IMR-90 (cell line): ENCODE results near the gene KCNJ16. TPM values are rescaled to one million over a fixed set of nuclear protein-coding genes. Genes with fewer than 3 reads are reported as not detected.
A peak's percentile ranks its signal among the peaks of the same experiment; 100 is the strongest.

Experiments used
- ATAC-seq: fragments of 200-7000 bp; cut with Tn5 transposase; 2 replicates; pipeline ENCODE4 v1.9.1; 2020; ENCODE audit warnings: low read depth, mild to moderate bottlenecking, moderate library complexity
- BruUV-seq: library from RNA; stranded (reverse); fragments of 400-500 nt; replicated peaks from 2 replicates; lab custom pipeline; 2021; lab: Mats Ljungman, UMichigan
- CTCF ChIA-PET: fragments of 300-600 bp; formaldehyde crosslinking; extraction: SDS; loops from one replicate; lab custom pipeline; 2021; ENCODE audit warnings: antibody characterized with exemption; lab: Yijun Ruan, JAX
- POLR2A ChIA-PET: fragments of 300-600 bp; sonication (Branson Sonifier 250); formaldehyde crosslinking; loops from one replicate; lab custom pipeline; 2022; ENCODE audit warnings: antibody characterized with exemption; ENCODE audit not compliant: unreplicated experiment; lab: Charles Lee
- DNase-seq: peaks from one replicate; pipeline ENCODE4 v3.0.0; 2013
- H2AFZ ChIP-seq: replicated peaks from 2 replicates; pipeline ENCODE3; 2013; ENCODE audit warnings: low read length, mild to moderate bottlenecking; ENCODE audit not compliant: poor library complexity
- H2AK5ac ChIP-seq: 2 replicates; pipeline ENCODE4 v1.6.1; 2013; ENCODE audit warnings: low read depth, low read length, inconsistent platforms
- H2AK9ac ChIP-seq: replicated peaks from 2 replicates; pipeline ENCODE3; 2013; ENCODE audit warnings: mild to moderate bottlenecking, low read depth, low read length, moderate library complexity; ENCODE audit not compliant: poor library complexity
- H2BK120ac ChIP-seq: 2 replicates; pipeline ENCODE4 v1.6.1; 2013; ENCODE audit warnings: low read depth, low read length, inconsistent platforms
- H2BK15ac ChIP-seq: 3 replicates; pipeline ENCODE4 v1.6.1; 2013; ENCODE audit warnings: low read depth, low read length, inconsistent platforms
- H2BK20ac ChIP-seq: 2 replicates; pipeline ENCODE4 v1.6.1; 2013; ENCODE audit warnings: low read depth, mild to moderate bottlenecking, inconsistent platforms, low read length, moderate library complexity
- H2BK5ac ChIP-seq: 2 replicates; pipeline ENCODE4 v1.6.1; 2013; ENCODE audit warnings: mild to moderate bottlenecking, low read depth, low read length, inconsistent platforms; ENCODE audit not compliant: poor library complexity, severe bottlenecking
- H3K14ac ChIP-seq: replicated peaks from 2 replicates; pipeline ENCODE4 v1.6.1; 2013; ENCODE audit warnings: low read depth, low read length, inconsistent platforms
- H3K18ac ChIP-seq: 2 replicates; pipeline ENCODE4 v1.6.1; 2013; ENCODE audit warnings: low read depth, low read length, control low read depth
- H3K23ac ChIP-seq: 2 replicates; pipeline ENCODE4 v1.6.1; 2013; ENCODE audit warnings: low read depth, low read length, inconsistent platforms
- H3K27ac ChIP-seq: 2 replicates; pipeline ENCODE4 v1.5.1; 2013; ENCODE audit warnings: mild to moderate bottlenecking, control low read depth, low read length; ENCODE audit not compliant: insufficient read depth
- H3K27me3 ChIP-seq: 2 replicates; pipeline ENCODE4 v1.6.1; 2013; ENCODE audit warnings: low read length; ENCODE audit not compliant: control insufficient read depth, insufficient read depth
- H3K36me3 ChIP-seq: 2 replicates; pipeline ENCODE4 v1.6.1; 2013; ENCODE audit warnings: low read length, mixed read lengths; ENCODE audit not compliant: control insufficient read depth, insufficient read depth
- H3K4ac ChIP-seq: 2 replicates; pipeline ENCODE4 v1.6.1; 2013; ENCODE audit warnings: low read depth, low read length, inconsistent platforms
- H3K4me1 ChIP-seq: 2 replicates; pipeline ENCODE4 v1.6.1; 2013; ENCODE audit warnings: low read length, mixed read lengths; ENCODE audit not compliant: control insufficient read depth, insufficient read depth
- H3K4me2 ChIP-seq: 2 replicates; pipeline ENCODE4 v1.6.1; 2013; ENCODE audit warnings: low read depth, mild to moderate bottlenecking, control low read depth, low read length, moderate library complexity
- H3K4me3 ChIP-seq: 2 replicates; pipeline ENCODE4 v1.5.1; 2013; ENCODE audit warnings: low read depth, mild to moderate bottlenecking, control low read depth, low read length, moderate library complexity; ENCODE audit not compliant: insufficient read depth
- H3K56ac ChIP-seq: 2 replicates; pipeline ENCODE4 v1.6.1; 2013; ENCODE audit warnings: low read length, inconsistent platforms; ENCODE audit not compliant: insufficient read depth; ENCODE audit errors: extremely low read depth
- H3K79me1 ChIP-seq, 2 experiments: 2 replicates each; pipeline ENCODE4 v1.6.1; 2013; ENCODE audit warnings: low read length in 2 of 2, inconsistent platforms in 1 of 2, low read depth in 1 of 2
- H3K9ac ChIP-seq: 2 replicates; pipeline ENCODE4 v1.6.1; 2013; ENCODE audit warnings: low read depth, low read length, control low read depth
- H3K9me1 ChIP-seq: 2 replicates; pipeline ENCODE4 v1.6.1; 2013; ENCODE audit warnings: low read length, inconsistent platforms; ENCODE audit not compliant: insufficient read depth
- H3K9me3 ChIP-seq: 2 replicates; pipeline ENCODE4 v1.6.1; 2013; ENCODE audit warnings: low read length; ENCODE audit not compliant: control insufficient read depth, insufficient read depth
- H4K20me1 ChIP-seq: 2 replicates; pipeline ENCODE4 v1.6.1; 2013; ENCODE audit warnings: low read length, inconsistent platforms; ENCODE audit not compliant: insufficient read depth
- H4K5ac ChIP-seq: 2 replicates; pipeline ENCODE4 v1.6.1; 2013; ENCODE audit warnings: mild to moderate bottlenecking, low read depth, low read length, control low read depth
- H4K8ac ChIP-seq, 2 experiments: 2 replicates each; pipeline ENCODE4 v1.6.1; 2013; ENCODE audit warnings: low read depth in 2 of 2, low read length in 2 of 2, control low read depth in 1 of 2, inconsistent platforms in 1 of 2
- H4K91ac ChIP-seq: 2 replicates; pipeline ENCODE4 v1.6.1; 2013; ENCODE audit warnings: low read depth, low read length, inconsistent platforms; ENCODE audit not compliant: insufficient read depth
- BHLHE40 ChIP-seq: fragments of 150-350 bp; IDR thresholded peaks from 2 replicates; pipeline ENCODE4 v1.6.1; 2016; ENCODE audit warnings: mild to moderate bottlenecking, low read depth, low read length
- CEBPB ChIP-seq: IDR thresholded peaks from 2 replicates; pipeline ENCODE4 v1.6.1; 2012; ENCODE audit warnings: low read depth, low read length, improper control_type of control experiment
- CHD1 ChIP-seq: IDR thresholded peaks from 2 replicates; pipeline ENCODE4 v1.6.1; 2012; ENCODE audit warnings: low read depth, low read length, improper control_type of control experiment
- FOS ChIP-seq: fragments of 150-350 bp; IDR thresholded peaks from 2 replicates; pipeline ENCODE4 v1.6.1; 2016; ENCODE audit warnings: low read depth, low read length
- MAFK ChIP-seq: IDR thresholded peaks from 2 replicates; pipeline ENCODE4 v1.6.1; 2012; ENCODE audit warnings: low read depth, low read length, improper control_type of control experiment
- MAZ ChIP-seq: IDR thresholded peaks from 2 replicates; pipeline ENCODE4 v1.6.1; 2012; ENCODE audit warnings: low read depth, mild to moderate bottlenecking, low read length, improper control_type of control experiment, moderate library complexity, borderline replicate concordance
- MXI1 ChIP-seq: IDR thresholded peaks from 2 replicates; pipeline ENCODE4 v1.6.1; 2012; ENCODE audit warnings: low read depth, mild to moderate bottlenecking, low read length, moderate library complexity, borderline replicate concordance
- NFE2L2 ChIP-seq: fragments of 150-350 bp; IDR thresholded peaks from 2 replicates; pipeline ENCODE4 v1.6.1; 2016; ENCODE audit warnings: low read depth, mild to moderate bottlenecking, low read length
- POLR2A ChIP-seq: IDR thresholded peaks from 2 replicates; pipeline ENCODE4 v1.6.1; 2012; ENCODE audit warnings: mild to moderate bottlenecking, low read depth, low read length
- RAD21 ChIP-seq: IDR thresholded peaks from 2 replicates; pipeline ENCODE4 v1.6.1; 2012; ENCODE audit warnings: low read length, improper control_type of control experiment
- RCOR1 ChIP-seq: IDR thresholded peaks from 2 replicates; pipeline ENCODE4 v1.6.1; 2012; ENCODE audit warnings: mild to moderate bottlenecking, low read length, improper control_type of control experiment; ENCODE audit not compliant: insufficient replicate concordance
- RFX5 ChIP-seq: IDR thresholded peaks from 2 replicates; pipeline ENCODE4 v1.8.0; 2012; ENCODE audit warnings: low read depth, mild to moderate bottlenecking, low read length, moderate library complexity
- WGBS, 2 experiments: methylation state at CpG; one replicate each; pipeline versions ENCODE4 v1.1.5 to v1.1.7; 2013; ENCODE audit warnings: missing lambda C conversion rate in 2 of 2; ENCODE audit not compliant: insufficient read length in 1 of 2; ENCODE audit errors: extremely low coverage in 2 of 2; 5-methylcytosine and 5-hydroxymethylcytosine counted together
- dilution Hi-C: fragments of 300-500 bp; cut with HindIII; formaldehyde crosslinking; loops from one replicate; pipeline ENCODE4 v1.14.3; 2018; ENCODE audit warnings: low sequenced_read_pairs; ENCODE audit not compliant: unreplicated experiment
- in situ Hi-C: fragments of 300-500 bp; cut with MboI; formaldehyde crosslinking; loops from 3 replicates; pipeline ENCODE4 v1.14.3; 2019; ENCODE audit warnings: low sequenced_read_pairs, inconsistent platforms, mixed read lengths
- intact Hi-C: fragments of 100-400 bp; cut with micrococcal nuclease; formaldehyde crosslinking; loops from 2 replicates; pipeline ENCODE4 v1.10.0; 2022
- polyA plus RNA-seq, 3 experiments: library from polyadenylated mRNA; depleted of rRNA; stranded (reverse); fragments of >200 nt; gene quantifications; 2 replicates each; pipeline ENCODE4 v1.2.3, GENCODE V29; 2012; ENCODE audit warnings: low replicate concordance in 1 of 3
- total RNA-seq: library from RNA; depleted of rRNA; stranded (reverse); fragments of >200 nt; gene quantifications from 2 replicates; pipeline ENCODE4 v1.2.3, GENCODE V29; 2012
- TF ChIP-seq, protein P1 (sequence below): conservative IDR thresholded peaks from 2 replicates; pipeline ENCODE4 v1.5.1; 2012; ENCODE audit warnings: mild to moderate bottlenecking, low read depth, low read length, improper control_type of control experiment
- TF ChIP-seq, protein P2 (sequence below): fragments of 150-350 bp; IDR thresholded peaks from 2 replicates; pipeline ENCODE4 v1.6.1; 2016; ENCODE audit warnings: low read depth, mild to moderate bottlenecking, low read length, moderate library complexity, borderline replicate concordance
- TF ChIP-seq, protein P3 (sequence below): fragments of 150-350 bp; IDR thresholded peaks from 2 replicates; pipeline ENCODE4 v1.6.1; 2017; ENCODE audit warnings: mild to moderate bottlenecking, antibody characterized with exemption, low read length, low read depth

Gene KCNJ16
- total and polyA plus RNA-seq, 2 of the 4 experiments (the other 2 are of a cell fraction), result not detected

DNA sequence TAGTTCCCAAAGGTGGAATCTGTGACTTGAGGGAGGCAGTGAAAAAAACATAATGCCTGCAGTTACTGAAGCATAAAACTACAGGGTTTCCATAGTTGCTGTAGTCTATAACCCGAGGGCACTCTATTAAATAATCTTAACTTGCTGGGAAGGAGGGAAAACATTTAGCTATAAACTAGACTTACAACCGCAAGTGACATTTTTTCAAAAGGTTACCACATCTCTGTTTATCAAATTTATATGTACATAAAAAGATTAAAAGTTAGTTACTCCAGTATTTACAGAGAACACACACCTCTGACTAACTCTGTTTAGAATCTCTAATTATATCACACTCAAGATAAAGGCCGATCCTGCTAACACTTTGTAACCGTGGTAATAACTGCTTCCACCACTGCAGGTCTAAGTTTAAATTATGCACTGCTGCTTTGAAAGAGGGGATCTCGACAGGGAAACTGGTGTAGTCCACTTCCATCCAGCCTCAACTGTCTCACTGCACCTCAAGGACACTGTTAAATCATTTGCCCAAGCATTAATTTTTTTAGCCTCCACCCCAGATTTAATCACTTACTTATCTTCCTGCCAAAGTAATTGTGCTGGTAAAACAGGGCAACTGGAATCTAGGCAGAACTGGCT, 14.6 kb downstream of the KCNJ16 start:
- CTCF ChIA-PET, result interaction anchor here (1.3 kb wide), 1 partner anchor 9 kb away, joined by 3 read pairs; no protein-coding TSS in a partner anchor
- DNase-seq (no peak), ATAC-seq (no peak)
- peak overlapping the region in 1 of 2 experiments; percentile 32; a peak in 1 of 4 replicates for H4K8ac ChIP-seq
- no peaks in the 10 kb centered on the region for H3K9me3 ChIP-seq
- H2AK5ac ChIP-seq, result no peak overlapping the region
- H3K27ac ChIP-seq, result no peak overlapping the region
- H2BK15ac ChIP-seq, result 0 out of 3 replicates have a peak overlapping the region, but pooled peaks have one; percentile 67
- no CpG with 5 or more reads among the region's 5 CpGs for WGBS, 2 experiments
- H2BK120ac ChIP-seq, result peak overlapping the region; percentile 49; the same call in 1 of the 2 replicates
- no peaks in the 10 kb centered on the region for H3K27me3 ChIP-seq
- H3K79me1 ChIP-seq, result no peaks in the 10 kb centered on the region
- H3K56ac ChIP-seq, result no peak overlapping the region
- no peak overlapping the region; the same call in 1 of the 2 replicates for H2BK20ac ChIP-seq
- H3K18ac ChIP-seq, result peak overlapping the region; percentile 76
- no peak overlapping the region for H3K23ac ChIP-seq
- no peak overlapping the region for H3K14ac ChIP-seq
- H2AK9ac ChIP-seq, result no peak overlapping the region
- H2BK5ac ChIP-seq, result no peak overlapping the region
- dilution Hi-C loops, result no loop called here
- H3K9ac ChIP-seq, result no peak overlapping the region
- no peaks in the 10 kb centered on the region for H4K20me1 ChIP-seq
- peak overlapping the region; percentile 51; the same call in 1 of the 2 replicates for H3K4ac ChIP-seq
- no peak overlapping the region for H3K4me2 ChIP-seq
- no peak overlapping the region for H2AFZ ChIP-seq
- peaks cover 8% of the 10 kb centered on the region; the same call in 1 of the 2 replicates for H3K4me1 ChIP-seq
- no peak overlapping the region for H3K4me3 ChIP-seq
- no TSS peak for BruUV-seq
- no peak overlapping the region for H4K91ac ChIP-seq
- peak overlapping the region; percentile 3; the same call in 1 of the 2 replicates for H4K5ac ChIP-seq
- in situ Hi-C loops, result no loop called here
- POLR2A ChIA-PET, result no interaction called here
- no peaks in the 10 kb centered on the region for H3K9me1 ChIP-seq
- intact Hi-C loops, result no loop called here
- no peaks in the 10 kb centered on the region for H3K36me3 ChIP-seq
- TF ChIP-seq, protein P1, sequence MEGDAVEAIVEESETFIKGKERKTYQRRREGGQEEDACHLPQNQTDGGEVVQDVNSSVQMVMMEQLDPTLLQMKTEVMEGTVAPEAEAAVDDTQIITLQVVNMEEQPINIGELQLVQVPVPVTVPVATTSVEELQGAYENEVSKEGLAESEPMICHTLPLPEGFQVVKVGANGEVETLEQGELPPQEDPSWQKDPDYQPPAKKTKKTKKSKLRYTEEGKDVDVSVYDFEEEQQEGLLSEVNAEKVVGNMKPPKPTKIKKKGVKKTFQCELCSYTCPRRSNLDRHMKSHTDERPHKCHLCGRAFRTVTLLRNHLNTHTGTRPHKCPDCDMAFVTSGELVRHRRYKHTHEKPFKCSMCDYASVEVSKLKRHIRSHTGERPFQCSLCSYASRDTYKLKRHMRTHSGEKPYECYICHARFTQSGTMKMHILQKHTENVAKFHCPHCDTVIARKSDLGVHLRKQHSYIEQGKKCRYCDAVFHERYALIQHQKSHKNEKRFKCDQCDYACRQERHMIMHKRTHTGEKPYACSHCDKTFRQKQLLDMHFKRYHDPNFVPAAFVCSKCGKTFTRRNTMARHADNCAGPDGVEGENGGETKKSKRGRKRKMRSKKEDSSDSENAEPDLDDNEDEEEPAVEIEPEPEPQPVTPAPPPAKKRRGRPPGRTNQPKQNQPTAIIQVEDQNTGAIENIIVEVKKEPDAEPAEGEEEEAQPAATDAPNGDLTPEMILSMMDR, result no peak
- no peak for TF ChIP-seq BHLHE40
- TF ChIP-seq FOS, result no peak
- TF ChIP-seq, protein P2, sequence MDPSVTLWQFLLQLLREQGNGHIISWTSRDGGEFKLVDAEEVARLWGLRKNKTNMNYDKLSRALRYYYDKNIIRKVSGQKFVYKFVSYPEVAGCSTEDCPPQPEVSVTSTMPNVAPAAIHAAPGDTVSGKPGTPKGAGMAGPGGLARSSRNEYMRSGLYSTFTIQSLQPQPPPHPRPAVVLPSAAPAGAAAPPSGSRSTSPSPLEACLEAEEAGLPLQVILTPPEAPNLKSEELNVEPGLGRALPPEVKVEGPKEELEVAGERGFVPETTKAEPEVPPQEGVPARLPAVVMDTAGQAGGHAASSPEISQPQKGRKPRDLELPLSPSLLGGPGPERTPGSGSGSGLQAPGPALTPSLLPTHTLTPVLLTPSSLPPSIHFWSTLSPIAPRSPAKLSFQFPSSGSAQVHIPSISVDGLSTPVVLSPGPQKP, result no peak
- TF ChIP-seq RAD21, result no peak
- TF ChIP-seq MAFK, result no peak
- TF ChIP-seq NFE2L2, result no peak
- no peak for TF ChIP-seq CHD1
- TF ChIP-seq POLR2A, result no peak
- TF ChIP-seq MAZ, result no peak
- no peak for TF ChIP-seq CEBPB
- no peak for TF ChIP-seq MXI1
- TF ChIP-seq RCOR1, result no peak
- TF ChIP-seq RFX5, result no peak
- TF ChIP-seq, protein P3, sequence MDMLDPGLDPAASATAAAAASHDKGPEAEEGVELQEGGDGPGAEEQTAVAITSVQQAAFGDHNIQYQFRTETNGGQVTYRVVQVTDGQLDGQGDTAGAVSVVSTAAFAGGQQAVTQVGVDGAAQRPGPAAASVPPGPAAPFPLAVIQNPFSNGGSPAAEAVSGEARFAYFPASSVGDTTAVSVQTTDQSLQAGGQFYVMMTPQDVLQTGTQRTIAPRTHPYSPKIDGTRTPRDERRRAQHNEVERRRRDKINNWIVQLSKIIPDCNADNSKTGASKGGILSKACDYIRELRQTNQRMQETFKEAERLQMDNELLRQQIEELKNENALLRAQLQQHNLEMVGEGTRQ, result no peak
